HG03060 (cell line): Measurements from ENCODE around the gene CDK6.

Experiments used
- ATAC-seq: cut with Tn5 transposase; IDR thresholded peaks from one replicate; pipeline ENCODE4 v1.9.1; 2021; ENCODE audit warnings: low read depth, moderate number of reproducible peaks; ENCODE audit not compliant: unreplicated experiment

CDK6 gene

GRCh38 chr7:92557249-92557648 is 279.1 kb downstream of the CDK6 start:
- no peak for ATAC-seq
